Stimulated activated naive CD8-positive, alpha-beta T cell treated with anti-CD3 and anti-CD28 coated beads, Interleukin-15, Interleukin-2, amounts not matched to agents 100 ng/mL and 50 ng/mL, for 24 hours (primary cell): ENCODE results near the gene ACYP1.
"Not testable (repeated sequence)": the region's sequence is repeated elsewhere in the genome, so short reads cannot be mapped to it uniquely, and the experiment has no call there.

Experiments used
- H3K27ac Mint-ChIP-seq: one replicate; pipeline ENCODE4 v1.8.0; 2021; ENCODE audit warnings: mild to moderate bottlenecking, mixed read lengths
- H3K27me3 Mint-ChIP-seq: one replicate; pipeline ENCODE4 v1.8.0; 2021; ENCODE audit warnings: mixed read lengths
- H3K36me3 Mint-ChIP-seq: one replicate; pipeline ENCODE4 v1.8.0; 2021; ENCODE audit warnings: low read depth, mixed read lengths
- H3K4me1 Mint-ChIP-seq: one replicate; pipeline ENCODE4 v1.8.0; 2021; ENCODE audit warnings: low read depth, mixed read lengths
- H3K4me3 Mint-ChIP-seq: one replicate; pipeline ENCODE4 v1.8.0; 2021; ENCODE audit warnings: mild to moderate bottlenecking, mixed read lengths
- H3K9me3 Mint-ChIP-seq: one replicate; pipeline ENCODE4 v1.8.0; 2021; ENCODE audit warnings: mixed read lengths

The ACYP1 gene

DNA sequence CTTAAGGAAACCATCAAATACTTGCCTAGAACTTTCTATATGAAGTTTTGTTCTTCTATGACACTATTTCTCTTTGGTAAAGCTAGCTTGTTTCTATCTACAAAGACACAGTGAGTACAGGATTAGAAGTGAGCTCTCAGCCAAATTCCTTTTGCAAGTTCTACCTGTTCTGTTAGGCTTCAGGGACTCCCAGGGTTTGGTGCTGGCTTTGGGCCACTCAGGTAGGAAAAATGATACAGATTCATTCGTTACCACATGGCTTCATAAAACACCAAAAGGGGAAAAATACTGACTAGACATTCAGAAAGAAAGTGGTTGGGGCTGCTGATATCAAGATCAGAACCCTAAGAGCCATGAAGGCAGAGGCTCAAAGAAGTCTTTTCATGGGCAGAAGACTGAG lies 19.4 kb upstream of the ACYP1 start:
- Mint-ChIP-seq H3K4me1 (peaks cover 15% of the 10 kb centered on the region), H3K9me3 (no peaks in the 10 kb centered on the region), H3K27ac (no peak overlapping the region), H3K4me3 (no peak overlapping the region), H3K27me3 (no peaks in the 10 kb centered on the region), H3K36me3 (peaks cover 45% of the 10 kb centered on the region)

- Mint-ChIP-seq H3K27me3 (no peaks in the 10 kb centered on the region), H3K27ac (no peak overlapping the region), H3K9me3 (no peaks in the 10 kb centered on the region), H3K36me3 (peaks cover 35% of the 10 kb centered on the region), H3K4me3 (no peak overlapping the region), H3K4me1 (peaks cover 15% of the 10 kb centered on the region)
Observed at GRCh38 chr14:75081660-75082229, 17.9 kb upstream of the ACYP1 start.

GRCh38 chr14:75079521-75079920 lies 15.7 kb upstream of the ACYP1 start:
- peaks cover 24% of the 10 kb centered on the region for H3K36me3 Mint-ChIP-seq
- no peaks in the 10 kb centered on the region for H3K9me3 Mint-ChIP-seq
- peaks cover 15% of the 10 kb centered on the region for H3K4me1 Mint-ChIP-seq
- H3K27ac Mint-ChIP-seq: no peak overlapping the region
- no peaks in the 10 kb centered on the region for H3K27me3 Mint-ChIP-seq
- no peak overlapping the region for H3K4me3 Mint-ChIP-seq

DNA sequence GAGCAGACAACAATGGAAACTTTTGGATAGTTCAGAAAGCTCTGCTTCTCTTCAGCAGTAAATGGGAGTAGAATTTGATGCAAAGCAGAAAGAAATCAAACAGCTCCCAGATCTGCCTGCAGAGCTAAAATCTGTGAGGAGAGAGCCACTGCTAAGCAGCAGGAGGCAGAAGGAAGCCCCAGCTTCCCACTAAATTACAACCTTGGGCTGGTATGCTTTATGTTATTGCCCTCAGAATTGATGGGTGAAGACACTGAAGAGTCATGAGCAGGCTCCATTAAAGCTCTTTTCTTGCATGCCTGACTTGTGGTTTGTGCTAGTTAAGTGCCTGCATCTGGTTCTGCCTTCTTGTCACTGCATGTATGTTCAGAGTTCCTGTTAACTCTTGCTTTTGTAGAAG lies 14.0 kb upstream of the ACYP1 start:
- H3K4me3 Mint-ChIP-seq: no peak overlapping the region
- no peaks in the 10 kb centered on the region for H3K9me3 Mint-ChIP-seq
- peaks cover 7% of the 10 kb centered on the region for H3K36me3 Mint-ChIP-seq
- H3K27ac Mint-ChIP-seq: no peak overlapping the region
- H3K27me3 Mint-ChIP-seq: no peaks in the 10 kb centered on the region
- H3K4me1 Mint-ChIP-seq: peaks cover under 1% of the 10 kb centered on the region

DNA sequence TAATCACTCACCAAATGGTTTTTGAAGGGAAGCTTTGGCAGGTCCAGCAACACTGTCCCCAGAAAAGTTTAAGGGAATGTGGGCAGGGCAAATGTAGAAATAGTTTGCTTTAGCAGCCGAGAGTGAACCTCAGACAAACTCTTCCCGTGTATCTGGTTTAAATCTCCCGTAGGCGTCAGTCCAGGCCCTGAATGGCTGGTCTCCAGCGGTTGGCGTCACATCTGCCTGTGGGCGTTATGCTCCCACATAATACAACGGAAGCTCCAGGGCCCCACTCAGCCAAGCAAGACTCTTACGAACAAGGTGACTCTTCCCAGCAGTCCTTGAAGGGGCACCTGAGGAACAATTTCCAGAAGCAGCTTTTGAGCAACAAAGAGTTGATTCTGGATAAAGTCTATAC lies 6.6 kb upstream of the ACYP1 start:
- Mint-ChIP-seq H3K36me3 (no peaks in the 10 kb centered on the region), H3K4me1 (peaks cover 4% of the 10 kb centered on the region), H3K4me3 (no peak overlapping the region), H3K27ac (no peak overlapping the region), H3K27me3 (no peaks in the 10 kb centered on the region), H3K9me3 (no peaks in the 10 kb centered on the region)

DNA sequence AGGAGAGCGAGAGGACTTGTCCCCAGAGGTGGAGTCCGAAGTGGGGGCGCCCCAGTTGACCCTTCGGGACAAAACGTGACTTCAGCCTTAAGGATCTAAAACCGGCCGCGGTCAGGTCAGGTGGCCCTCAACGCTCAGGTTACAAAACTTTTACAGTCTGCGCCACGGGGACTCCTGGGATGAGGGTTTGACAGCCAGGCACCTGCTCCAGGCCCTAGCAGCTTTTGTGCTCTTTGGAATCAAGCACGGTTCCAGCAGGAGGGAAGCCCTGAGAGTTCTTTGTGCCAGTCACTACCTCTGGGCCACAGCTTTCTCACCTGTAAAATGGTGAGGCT lies 6.0 kb upstream of the ACYP1 start:
- Mint-ChIP-seq H3K9me3 (no peaks in the 10 kb centered on the region), H3K4me1 (peaks cover 4% of the 10 kb centered on the region), H3K4me3 (no peak overlapping the region), H3K27me3 (no peaks in the 10 kb centered on the region), H3K36me3 (no peaks in the 10 kb centered on the region), H3K27ac (no peak overlapping the region)

GRCh38 chr14:75069121-75069810 lies 5.4 kb upstream of the ACYP1 start, which contains the start of gene ZC2HC1C:
Gene ZC2HC1C (plus strand): TSS chr14:75069641. CDS start chr14:75070574, 933 bp downstream.
- Mint-ChIP-seq H3K4me3 (no peak within 1 kb of the TSS), H3K36me3 (no peaks in the 10 kb centered on the region), H3K9me3 (no peaks in the 10 kb centered on the region), H3K27ac (peak within 1 kb of the TSS; percentile 71), H3K27me3 (no peaks in the 10 kb centered on the region), H3K4me1 (peaks cover 5% of the 10 kb centered on the region)

GRCh38 chr14:75068294-75069120 lies 4.7 kb upstream of the ACYP1 start:
- Mint-ChIP-seq H3K27ac (no peak overlapping the region), H3K4me1 (peaks cover 10% of the 10 kb centered on the region), H3K9me3 (no peaks in the 10 kb centered on the region), H3K4me3 (no peak overlapping the region), H3K36me3 (no peaks in the 10 kb centered on the region), H3K27me3 (no peaks in the 10 kb centered on the region)

DNA sequence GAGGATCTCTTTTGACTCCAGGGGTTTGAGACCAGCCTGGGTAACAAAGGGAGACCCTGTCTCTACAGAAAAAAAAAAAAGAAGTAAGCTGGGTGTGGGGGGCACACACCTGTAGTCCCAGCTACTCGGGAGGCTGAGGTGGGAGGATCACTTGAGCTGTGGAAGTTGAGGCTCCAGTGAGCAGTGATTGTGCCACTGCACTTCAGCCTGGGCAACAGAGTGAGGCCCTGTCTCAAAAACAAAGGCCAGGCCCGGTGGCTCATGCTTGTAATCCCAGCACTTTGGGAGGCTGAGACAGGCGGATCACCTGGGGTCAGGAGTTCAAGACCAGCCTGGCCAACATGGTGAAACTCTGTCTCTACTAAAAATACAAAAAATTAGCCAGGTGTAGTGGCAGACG lies 3.9 kb upstream of the ACYP1 start:
- not testable (repeated sequence) for H3K27me3 Mint-ChIP-seq, H3K27ac Mint-ChIP-seq, H3K4me3 Mint-ChIP-seq, H3K9me3 Mint-ChIP-seq, H3K36me3 Mint-ChIP-seq
- peaks cover 17% of the 10 kb centered on the region for H3K4me1 Mint-ChIP-seq

DNA sequence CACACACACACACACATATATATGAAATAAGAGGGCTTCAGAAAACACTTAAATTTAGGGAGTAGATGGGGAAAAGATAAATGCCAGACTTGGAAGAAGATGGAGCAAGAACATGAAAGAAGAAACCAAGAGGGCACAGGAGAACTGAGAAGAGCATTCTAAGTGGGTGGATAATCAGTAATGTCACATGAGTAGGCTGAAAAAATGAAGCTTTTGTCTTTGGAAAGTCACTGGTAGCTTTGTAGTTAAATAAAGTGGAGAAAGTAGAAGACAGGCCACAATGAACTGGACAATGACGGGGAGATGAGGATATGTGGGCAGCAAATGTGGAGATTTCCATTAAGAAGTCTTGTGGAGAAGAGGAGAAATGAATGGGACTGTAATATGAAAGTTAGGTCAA lies 3.4 kb upstream of the ACYP1 start:
- Mint-ChIP-seq H3K27me3 (no peaks in the 10 kb centered on the region), H3K4me1 (peaks cover 21% of the 10 kb centered on the region), H3K36me3 (no peaks in the 10 kb centered on the region), H3K9me3 (no peaks in the 10 kb centered on the region), H3K27ac (no peak overlapping the region), H3K4me3 (no peak overlapping the region)

- no peaks in the 10 kb centered on the region for H3K27me3 Mint-ChIP-seq
Observed at GRCh38 chr14:75066691-75067090, 2.9 kb upstream of the ACYP1 start.

DNA sequence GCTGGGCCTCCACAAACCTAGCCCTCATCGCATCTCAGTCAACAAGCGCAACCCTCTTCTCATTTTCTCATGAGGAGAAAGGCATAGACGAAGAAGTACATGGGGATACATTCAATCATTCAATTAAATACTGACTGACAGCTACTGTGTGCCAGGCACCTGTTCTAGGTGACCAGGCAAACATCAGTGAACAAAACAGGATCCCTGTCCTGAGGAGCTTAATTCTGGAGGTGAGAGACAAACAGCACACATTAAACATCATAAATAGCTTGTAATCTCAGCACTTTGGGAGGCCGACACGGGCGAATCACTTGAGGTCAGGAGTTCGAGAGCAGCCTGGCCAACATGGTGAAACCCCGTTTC lies 362 bp upstream of the ACYP1 start:
- Mint-ChIP-seq H3K4me1 (peaks cover 33% of the 10 kb centered on the region), H3K4me3 (peak overlapping the region; percentile 99), H3K36me3 (peaks cover 25% of the 10 kb centered on the region), H3K9me3 (no peaks in the 10 kb centered on the region), H3K27ac (peak overlapping the region; percentile 96), H3K27me3 (no peaks in the 10 kb centered on the region)

More at GRCh38 chr14:75066691-75067090, 2.9 kb upstream of the ACYP1 start:
- Mint-ChIP-seq H3K36me3 (peaks cover 1% of the 10 kb centered on the region), H3K9me3 (no peaks in the 10 kb centered on the region), H3K4me1 (peaks cover 22% of the 10 kb centered on the region), H3K27ac (no peak overlapping the region), H3K4me3 (no peak overlapping the region)

GRCh38 chr14:75063013-75063412 lies 811 bp downstream of the ACYP1 start:
- Mint-ChIP-seq H3K27ac (peak overlapping the region; percentile 96), H3K4me3 (peak overlapping the region; percentile 99), H3K27me3 (no peaks in the 10 kb centered on the region), H3K4me1 (peaks cover 33% of the 10 kb centered on the region), H3K36me3 (peaks cover 31% of the 10 kb centered on the region), H3K9me3 (no peaks in the 10 kb centered on the region)

DNA sequence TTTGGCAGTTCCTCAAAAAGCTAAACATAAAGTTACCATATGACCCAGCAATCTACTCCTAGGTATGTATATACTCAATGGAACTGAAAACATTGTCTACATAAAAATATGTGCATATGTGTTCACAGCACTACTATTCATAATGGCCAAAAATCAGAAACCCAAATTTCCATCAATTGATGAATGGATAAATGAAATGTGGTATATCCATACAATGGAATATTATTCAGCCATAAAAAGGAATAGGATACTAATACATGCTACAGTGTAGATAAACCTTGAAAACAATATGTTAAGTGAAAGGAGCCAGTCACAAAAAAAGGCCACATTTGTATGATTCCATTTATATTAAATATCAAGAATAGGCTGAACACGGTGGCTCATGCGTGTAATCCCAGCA lies 3.4 kb downstream of the ACYP1 start:
- Mint-ChIP-seq H3K4me1 (peaks cover 42% of the 10 kb centered on the region), H3K36me3 (peaks cover 43% of the 10 kb centered on the region), H3K9me3 (no peaks in the 10 kb centered on the region), H3K4me3 (no peak overlapping the region), H3K27ac (no peak overlapping the region), H3K27me3 (no peaks in the 10 kb centered on the region)

DNA sequence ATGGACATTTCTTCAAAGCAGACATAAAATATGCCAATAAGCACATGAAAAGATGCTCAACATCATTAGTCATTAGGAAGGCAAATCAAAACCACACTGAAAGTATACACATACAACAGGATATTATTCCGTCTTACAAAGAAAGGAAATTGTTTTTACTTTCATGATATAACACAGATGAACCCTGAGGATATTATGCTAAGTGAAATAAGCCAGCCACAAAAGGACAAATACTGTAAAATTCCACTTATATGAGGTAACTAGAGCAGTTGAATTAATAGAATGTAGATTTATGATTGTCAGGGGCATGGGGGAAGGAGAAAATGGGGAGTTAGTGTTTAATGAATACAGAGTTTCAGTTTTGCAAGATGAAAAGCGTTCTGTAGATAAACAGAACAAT lies 4.2 kb downstream of the ACYP1 start:
- Mint-ChIP-seq H3K27me3 (no peaks in the 10 kb centered on the region), H3K27ac (no peak overlapping the region), H3K4me1 (peaks cover 44% of the 10 kb centered on the region), H3K36me3 (peaks cover 47% of the 10 kb centered on the region), H3K4me3 (no peak overlapping the region), H3K9me3 (no peaks in the 10 kb centered on the region)
